KG1 (cell line): ENCODE measurements around the gene MVK.
"Not testable (repeated sequence)": the region's sequence is repeated elsewhere in the genome, so short reads cannot be mapped to it uniquely, and the experiment has no call there.

Experiments
- DNase-seq: peaks from one replicate; lab custom pipeline; 2025; lab: John Stamatoyannopoulos, UW

The MVK gene

DNA sequence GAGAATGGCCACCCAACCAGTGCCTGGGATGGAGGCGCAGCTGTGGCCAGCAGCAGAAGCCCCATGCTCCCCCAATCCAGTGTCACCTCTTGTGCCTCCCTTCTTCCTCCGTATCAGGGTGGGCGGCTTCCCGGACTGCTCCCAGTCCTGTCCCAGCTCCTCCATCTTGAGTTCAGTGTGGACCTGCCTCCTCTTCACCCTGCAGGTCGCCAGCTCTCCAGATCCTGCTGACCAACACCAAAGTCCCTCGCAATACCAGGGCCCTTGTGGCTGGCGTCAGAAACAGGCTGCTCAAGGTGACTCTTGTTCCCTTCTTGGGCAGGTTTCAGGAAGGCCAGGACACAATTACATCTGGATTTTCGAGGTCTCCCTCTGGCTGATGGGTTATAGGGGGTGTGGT lies 17.0 kb downstream of the MVK start:
- no peak for DNase-seq

DNA sequence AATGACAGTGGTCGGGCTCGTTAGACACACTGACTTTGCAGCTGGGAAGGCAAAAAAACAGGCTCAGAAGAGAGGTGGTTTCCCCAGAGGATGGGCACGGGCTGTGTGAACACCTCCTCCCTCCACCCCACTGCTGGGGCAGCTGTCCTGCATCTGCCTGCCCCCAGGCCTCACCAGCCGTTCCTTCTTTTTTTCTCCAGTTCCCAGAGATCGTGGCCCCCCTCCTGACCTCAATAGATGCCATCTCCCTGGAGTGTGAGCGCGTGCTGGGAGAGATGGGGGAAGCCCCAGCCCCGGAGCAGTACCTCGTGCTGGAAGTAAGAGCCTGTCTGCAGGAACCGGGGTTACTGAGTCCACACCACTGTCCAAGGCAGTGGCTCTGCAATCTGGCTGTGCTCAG lies 17.4 kb downstream of the MVK start:
- DNase-seq, result no peak

DNA sequence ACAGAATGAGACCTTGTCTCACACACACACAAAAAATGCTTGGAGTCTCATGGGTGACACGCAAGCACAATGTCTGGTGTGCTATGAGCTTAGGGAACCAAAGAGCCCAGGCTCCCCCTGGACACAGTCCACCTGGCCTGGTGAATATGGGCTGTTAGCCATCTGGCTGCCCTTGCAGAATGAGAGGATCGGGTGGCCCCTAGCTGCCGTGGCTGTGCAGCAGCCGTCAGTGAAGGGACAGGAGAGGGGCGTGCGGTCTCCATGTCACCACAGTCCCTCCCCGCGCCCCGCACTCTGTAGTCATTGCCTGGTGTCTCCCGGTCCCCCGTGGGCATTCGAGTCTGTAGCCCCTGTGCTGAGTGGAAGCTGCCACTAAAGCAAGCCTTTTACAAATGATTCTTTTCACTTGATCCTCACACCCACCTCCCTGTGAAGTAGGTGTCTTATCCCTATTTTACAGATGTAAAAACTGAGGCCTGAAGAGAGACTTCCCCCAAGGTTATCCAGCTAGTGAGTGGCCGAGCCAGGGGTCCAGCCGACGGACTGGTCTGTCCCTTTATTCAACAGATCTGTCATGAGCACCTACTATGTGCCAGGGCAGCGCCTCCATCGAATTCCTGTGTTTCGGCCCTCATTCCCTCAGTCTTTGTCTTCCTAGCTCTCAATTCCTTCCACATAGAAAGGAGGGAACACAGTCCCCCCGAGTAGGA lies 18.8 kb downstream of the MVK start:
- no peak for DNase-seq

DNA sequence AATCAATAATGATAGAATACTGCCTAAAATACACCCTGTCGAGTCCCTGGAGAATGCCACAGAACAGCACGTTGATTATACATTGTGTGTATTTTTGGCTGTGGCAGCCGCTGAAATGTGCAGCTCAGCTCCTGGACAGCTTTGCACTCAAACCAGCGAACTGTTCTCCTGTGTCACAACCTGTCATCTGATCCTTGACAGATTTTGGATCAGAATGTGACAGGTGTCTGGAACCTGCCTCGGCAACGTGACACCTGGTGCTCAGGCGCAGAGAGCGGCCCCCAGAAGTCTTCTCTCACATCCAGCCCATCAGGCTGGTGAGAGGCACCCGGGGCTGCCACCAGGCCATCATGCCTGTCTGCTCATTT lies 19.3 kb downstream of the MVK start:
- DNase-seq, result no peak

DNA sequence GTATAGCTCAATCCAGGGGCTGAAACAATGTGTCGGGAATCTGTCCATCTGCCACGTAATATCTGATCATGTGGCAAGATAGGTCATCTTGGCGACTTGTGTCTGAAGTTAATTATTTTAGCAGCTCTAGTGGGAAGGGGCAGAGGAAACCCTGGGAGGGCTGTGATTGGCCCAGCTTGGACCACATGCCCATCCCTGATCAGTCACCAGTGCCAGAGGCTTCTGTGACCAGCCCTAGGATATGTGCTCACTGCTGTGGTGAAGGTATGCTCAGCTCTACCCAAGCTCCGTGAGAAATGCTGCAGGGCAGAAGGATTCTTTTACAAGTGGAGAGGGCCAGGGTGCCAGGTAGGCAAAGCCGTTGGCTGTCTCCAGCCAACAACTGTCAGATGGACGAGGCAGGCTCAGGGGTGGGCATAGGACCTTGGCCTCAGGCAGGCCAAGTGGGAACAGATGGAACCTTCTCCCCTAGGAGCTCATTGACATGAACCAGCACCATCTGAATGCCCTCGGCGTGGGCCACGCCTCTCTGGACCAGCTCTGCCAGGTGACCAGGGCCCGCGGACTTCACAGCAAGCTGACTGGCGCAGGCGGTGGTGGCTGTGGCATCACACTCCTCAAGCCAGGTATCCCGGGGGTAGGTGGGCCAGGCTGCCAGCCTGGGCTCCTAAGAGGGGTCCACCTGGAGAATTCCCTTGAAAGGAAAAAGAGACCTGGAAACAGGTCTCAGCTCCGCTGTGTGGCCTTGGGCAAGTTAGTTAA lies 21.1 kb downstream of the MVK start:
- DNase-seq, result no peak

DNA sequence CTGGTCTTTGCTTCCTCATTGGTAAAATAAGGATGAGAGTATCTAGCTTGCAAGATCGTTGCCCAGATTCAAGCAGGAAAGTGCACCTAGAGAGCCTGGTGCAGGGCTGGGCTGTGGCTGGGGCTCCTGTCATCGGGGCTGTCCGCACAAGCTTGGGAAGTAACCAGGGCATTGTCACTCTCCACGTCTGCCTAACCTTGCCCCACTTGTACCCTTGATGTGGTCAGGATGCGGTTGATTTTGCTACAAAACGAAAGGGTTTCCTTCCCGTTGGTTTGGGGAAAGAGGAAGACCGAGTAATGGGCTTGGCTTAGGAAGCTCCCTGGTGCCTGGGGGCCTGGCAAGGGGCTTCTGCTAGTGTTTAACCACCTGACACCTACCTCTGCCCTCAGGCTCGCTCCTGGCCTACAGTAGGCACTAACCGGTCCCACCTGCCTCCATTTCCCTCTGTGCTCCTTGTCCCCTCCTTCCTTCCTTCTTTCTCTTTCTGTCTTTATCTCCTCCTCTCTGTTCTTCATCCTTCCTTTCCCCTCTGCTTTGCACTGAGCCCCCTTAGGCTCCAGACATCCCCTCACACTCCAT lies 21.8 kb downstream of the MVK start:
- DNase-seq, result peak; percentile 43

DNA sequence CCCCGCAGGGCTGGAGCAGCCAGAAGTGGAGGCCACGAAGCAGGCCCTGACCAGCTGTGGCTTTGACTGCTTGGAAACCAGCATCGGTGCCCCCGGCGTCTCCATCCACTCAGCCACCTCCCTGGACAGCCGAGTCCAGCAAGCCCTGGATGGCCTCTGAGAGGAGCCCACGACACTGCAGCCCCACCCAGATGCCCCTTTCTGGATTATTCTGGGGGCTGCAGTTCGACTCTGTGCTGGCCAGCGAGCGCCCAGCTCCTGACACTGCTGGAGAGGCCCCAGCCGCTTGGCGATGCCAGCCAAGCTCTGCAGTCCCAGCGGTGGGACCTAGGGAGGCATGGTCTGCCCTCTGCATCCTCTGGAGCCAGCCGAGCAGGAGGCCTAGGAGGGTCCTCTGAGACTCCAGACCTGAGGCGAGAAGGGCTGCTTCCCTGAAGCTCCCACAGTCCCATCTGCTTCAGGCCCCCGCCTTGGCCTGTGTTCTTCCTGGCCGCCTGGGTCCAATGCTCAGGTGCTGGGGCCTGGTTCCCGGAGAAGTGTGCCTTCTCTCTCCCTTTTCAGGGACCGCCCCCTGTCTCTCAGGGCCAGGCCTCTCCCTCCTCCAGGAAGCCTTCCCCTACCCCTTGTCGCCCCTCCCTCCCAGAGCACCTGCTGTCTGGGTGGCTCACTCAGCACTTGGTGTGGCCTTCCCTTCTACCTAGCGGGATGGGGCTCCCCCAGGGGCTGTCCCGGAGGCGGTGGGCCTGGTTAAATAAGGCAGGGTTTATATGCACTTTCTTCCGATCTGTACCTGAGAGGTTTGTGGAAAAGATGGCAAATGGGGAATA lies 23.0 kb downstream of the MVK start:
- DNase-seq, result no peak

DNA sequence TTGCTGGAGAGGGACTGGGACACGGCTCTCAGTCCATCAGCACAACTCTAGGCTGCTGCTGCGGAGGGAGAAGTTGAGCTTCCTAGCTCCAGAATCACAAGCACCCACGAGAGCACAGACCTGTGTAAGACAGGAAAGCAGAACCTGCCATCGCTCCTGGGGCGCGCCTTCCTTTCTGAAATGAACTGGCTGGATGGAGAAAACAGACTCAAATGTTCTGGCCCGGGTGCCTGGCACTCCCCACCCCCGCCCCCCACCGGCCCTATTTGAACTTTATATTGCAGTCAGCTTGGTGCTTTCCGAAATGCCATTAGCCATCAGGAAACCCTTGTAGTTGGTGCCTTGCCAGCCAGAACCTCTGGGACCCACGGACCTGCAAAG lies 23.8 kb downstream of the MVK start:
- DNase-seq, result no peak

DNA sequence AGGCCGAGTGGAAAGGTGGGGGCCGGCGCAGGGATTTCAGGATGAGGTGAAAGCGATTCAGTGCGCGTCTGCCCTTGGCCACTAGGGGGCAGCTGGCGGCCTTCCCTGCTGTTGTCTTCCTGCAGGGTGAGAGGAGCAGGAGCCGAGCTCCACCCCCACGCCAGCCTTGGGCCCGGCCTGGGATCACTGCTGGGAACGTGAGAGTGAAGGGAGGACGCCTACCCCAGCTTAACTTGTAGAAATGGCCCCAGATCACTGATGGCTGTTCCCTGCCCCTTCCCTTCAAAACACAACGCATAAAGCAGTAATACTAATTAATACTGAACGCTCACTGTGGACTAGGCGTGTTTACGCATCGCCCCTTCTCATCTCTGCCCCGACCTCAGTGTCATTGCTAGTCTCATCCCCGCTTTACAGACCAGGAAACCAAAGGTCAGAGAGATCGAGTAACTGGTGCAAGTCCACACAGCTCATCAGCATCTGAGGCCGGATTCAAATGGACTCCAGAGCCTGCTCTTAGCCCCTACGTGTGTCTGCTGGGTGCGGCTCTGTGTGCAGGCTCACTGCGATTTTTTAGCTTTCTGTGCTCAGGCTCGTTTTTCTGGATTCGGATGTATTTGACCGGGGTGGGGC lies 24.3 kb downstream of the MVK start:
- no peak for DNase-seq

DNA sequence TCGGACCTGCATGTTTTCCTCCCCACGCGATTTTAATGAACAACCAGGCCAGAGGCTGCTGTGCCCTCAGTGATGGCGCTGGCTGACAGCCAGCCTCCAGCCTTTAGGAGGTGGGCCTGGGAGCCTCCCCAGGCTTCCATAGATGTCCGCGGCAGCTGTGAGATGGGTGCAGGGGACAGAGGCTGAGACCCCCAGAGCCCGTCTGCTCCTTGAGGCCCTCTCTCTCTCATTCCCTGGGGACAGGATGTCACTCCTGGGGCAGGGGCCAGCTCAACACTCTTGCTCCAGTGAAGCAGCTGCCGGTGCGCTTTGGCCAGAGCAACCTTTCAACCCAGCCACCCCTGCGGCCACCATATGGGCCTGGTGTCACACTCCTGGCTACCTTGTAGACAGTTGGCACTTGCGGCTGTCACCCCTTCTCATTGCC lies 24.8 kb downstream of the MVK start:
- DNase-seq, result no peak

DNA sequence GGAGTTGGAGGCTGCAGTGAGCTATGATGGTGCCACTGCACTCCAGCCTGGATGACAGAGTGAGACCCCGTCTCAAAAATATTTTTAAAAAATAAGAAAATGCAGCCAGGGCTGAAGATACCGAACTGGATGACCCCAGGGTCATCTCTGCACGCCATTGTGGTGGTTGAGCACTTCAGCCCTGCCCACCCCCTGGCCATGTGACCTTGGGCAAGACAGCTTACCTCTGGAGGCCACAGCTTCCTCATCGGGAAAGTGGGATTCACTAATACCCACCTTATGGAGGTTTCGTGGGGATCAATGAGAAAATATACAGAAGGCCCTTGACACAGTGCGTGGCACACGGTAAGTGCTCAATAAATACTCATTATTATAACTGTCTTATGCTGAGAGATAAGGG lies 25.5 kb downstream of the MVK start:
- no peak for DNase-seq

DNA sequence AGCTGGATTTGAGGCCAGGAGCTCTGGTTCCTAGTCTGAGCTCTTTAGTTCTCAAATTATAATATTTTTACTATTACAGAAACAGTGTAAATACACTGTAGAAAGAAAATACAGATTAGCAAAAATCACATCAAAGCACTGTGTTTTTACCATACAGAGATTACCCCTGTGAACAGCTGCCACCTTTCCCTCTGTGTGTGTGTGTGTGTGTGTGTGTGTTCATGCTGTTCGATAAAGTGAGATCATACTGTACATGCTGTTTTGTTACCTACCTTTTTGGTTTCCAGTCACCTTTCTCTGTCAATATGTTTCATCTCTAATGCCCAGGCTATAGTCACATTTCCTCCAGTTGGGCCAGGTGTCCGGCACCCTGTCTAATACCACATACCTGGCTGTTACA lies 26.9 kb downstream of the MVK start:
- DNase-seq, result no peak

DNA sequence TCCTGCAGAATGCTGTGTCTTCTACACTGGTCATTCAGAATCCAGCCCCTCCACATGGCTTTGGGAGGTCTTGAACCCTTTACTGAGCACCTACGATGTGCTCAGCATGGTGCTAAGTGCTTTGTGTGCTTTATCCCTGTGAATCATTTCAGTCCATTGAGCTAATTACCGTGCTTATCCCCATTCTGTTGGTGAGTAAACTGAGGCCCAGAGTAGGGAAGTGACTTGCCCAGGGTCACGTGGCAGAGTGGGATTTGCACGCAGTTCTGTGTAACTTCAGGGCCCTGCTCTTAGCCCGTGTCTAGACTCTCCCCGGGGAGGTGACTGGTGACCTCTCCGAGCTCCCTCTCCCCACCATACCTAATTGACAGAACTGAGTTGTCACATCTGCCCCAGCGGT lies 27.4 kb downstream of the MVK start:
- DNase-seq, result no peak

DNA sequence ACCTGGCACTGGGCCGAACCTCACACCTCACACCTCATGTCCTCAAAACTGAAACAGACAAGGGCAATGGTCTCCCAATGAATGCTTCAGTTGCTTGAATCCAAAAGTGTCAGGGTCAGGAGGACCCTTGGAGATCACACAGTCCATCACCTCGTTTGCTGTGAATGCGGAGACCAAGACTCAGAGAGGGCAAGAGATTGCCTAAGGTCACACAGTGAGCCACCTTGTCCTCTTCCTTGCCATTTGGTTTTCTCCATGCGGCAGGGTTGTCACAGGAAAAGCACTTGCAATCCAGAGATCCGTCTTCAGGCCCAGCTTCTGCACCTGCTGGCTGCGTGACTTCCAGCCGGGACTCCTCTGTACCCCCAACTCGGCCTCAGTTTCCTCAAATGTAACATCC lies 28.0 kb downstream of the MVK start:
- DNase-seq, result no peak

DNA sequence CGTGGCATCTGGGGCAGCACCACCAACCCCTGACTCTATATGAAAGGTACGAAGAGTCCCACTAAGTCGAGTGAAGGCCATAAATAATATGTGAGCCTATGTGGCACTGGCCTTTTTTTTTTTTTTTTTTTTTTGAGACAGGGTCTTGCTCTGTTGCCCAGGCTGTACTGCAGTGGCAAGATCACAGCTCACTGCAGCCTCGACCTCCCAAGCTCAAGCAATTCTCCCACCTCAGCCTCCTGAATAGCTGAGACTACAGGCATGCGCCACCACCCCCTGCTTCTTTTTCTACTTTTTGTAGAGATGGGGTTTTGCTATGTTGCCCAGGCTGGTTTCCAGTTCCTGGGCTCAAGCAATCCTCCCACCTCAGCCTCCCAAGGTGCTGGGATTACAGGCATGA lies 28.5 kb downstream of the MVK start:
- DNase-seq, result not testable (repeated sequence)

DNA sequence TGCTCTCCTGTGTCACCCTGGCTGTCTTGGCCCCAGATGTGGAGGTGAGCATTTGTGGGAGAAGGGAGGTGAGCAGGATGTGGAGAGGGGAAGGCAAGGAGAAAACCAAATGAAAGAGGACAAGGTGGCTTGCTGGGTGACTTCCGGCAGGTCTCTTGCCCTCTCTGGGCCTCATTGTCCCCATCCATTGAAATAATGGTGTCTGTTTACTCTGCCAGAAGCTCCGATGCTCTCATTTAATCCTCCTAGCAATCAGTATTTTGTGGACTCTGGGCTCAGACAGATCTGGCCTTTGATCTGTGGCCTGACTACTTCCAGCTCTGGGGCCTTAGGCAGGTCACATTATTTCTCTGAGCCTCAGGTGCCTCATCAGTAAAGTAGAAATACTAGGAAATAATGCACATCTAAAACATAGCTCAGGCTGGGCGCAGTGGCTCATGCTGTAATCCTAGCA lies 30.6 kb downstream of the MVK start:
- no peak for DNase-seq

DNA sequence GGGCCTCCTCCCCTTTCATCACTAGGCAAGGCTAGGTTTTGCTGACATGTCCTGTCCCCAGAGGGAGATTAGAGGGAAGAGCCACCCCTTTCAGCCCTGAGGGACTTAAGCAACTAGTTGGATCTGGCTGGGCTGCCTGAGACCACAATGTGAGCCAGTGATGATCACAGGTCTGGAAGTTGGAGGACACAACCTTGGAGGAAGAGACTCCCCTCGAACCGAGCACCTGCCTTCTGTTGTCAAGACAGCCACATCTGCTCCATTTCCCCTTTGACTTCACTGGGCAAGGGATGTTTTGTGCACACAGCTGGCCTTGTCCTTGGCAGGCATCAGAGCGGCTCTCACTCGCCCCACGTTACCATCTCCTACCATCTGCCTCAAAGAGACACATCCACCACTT lies 31.4 kb downstream of the MVK start:
- no peak for DNase-seq

DNA sequence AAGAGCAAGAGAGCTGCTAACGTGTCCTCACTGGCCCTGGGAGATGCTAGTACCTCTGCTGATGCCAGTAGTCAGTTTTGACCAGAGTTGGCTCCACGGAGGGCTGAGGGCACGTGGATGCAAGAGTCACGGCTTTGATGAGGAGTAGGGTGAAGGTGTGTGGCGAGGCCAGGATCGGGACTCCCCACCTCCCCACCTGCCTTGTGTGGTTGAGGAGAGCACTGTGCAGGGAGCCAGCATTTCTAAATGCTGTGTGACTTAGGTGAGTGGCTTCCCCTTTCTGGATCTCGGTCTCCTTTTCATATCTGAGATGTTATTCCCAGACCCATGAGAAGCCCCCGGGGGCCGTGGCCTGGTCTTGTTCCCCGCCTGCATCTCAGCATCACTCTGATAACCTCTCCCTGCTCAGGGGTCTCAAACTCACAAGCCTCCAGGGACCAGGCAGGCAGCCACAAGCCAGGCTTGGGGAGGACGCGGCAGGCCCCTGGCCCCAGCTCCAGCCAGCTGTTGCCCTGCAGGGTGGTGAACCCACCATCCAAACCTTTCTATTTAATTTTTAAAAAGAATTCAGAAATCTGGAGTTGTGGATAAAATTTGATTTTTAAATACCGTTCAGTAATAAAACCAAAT lies 32.1 kb downstream of the MVK start:
- DNase-seq, result no peak

DNA sequence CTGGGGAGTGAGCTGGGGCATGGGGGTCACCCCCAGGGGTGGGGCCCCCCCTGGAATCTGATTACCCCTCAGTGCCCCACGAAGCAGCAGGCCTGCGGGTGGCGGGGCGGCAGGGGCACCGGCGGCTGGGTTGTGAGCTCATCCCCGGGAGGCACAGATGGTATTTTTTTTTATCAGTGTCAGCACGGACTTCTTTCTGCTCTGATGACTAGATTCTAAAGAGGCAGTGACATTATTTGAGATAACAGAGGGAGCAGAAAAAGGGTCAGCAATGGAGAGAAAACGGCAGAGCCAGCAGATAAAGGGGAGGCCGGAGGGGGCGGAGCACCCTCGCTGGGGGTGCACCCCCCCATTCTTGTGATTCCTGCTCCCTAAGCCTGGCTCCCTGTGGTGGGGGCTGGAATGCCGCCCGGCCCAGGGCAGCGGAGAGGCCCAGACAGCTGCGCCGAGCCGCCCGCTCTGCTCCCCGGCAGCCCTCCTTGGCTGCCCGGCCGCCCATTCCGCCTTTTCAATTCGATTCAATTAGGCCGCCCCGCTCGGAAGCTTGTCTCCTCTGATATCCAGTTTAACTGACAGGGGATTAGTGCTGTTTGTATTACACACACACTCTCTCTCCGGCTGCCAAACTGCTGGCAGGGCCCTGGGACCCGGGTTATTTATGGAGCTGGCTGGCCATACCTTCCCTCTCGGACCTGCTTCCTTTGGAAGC lies 32.9 kb downstream of the MVK start:
- no peak for DNase-seq

DNA sequence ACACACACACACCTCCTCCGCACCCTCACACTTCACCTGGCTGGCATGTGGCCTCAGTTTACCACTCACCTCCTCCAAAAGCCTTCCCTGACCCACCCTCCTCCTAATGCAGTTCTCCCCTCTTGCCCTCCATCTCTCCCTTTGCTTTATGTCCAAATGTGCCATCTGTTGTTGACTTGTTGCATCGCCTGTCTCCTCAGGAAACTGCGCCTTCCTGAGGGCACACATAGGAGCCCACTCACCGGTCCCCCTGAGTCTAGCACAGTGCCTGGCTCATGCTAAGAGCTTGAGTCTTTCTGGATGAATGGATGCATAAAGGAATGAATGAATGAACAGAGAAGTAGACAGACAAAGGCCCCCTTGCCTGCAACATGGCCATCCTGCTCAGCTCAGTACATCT lies 34.0 kb downstream of the MVK start:
- no peak for DNase-seq

DNA sequence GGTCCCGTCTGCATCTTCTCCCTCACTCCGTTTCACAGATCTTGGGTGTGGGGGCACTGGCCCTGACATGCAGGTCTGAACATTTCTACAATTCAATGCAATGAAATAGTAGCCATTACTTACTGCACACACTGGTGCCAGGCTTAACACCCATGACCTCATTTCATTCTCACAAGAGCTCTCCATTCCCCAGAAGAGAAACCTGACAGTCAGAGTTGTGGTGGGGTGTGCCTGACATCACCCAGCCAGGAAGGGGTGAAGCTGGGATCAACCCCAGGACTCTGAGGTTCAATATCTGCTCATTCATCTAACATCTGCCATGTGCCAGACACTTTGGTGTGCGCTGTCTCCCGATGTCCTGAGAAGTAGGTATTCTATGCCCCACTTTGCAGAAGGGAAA lies 34.7 kb downstream of the MVK start:
- no peak for DNase-seq
